HL-60/S4 (cell line): Measurements from ENCODE around the gene UCP3.
"Not testable (repeated sequence)": the region's sequence is repeated elsewhere in the genome, so short reads cannot be mapped to it uniquely, and the experiment has no call there.

Experiments used
- in situ Hi-C: fragments of 300-500 bp; cut with MboI; formaldehyde crosslinking; loops from 2 replicates; pipeline ENCODE4 v1.14.3; 2022; ENCODE audit warnings: low sequenced_read_pairs

The UCP3 gene

GRCh38 chr11:74000307-74001133 is 8.4 kb downstream of the UCP3 start:
- in situ Hi-C loops: no loop called here

- in situ Hi-C loops: no loop called here
These were observed 9.1 kb downstream of the UCP3 start for GRCh38 chr11:73999581-74000306.

- in situ Hi-C loops: no loop called here
These were observed 9.9 kb downstream of the UCP3 start for GRCh38 chr11:73998846-73999575.

- in situ Hi-C loops: no loop called here
These were observed 11.6 kb downstream of the UCP3 start for GRCh38 chr11:73997120-73997770.

- in situ Hi-C loops: no loop called here
These were observed 12.6 kb downstream of the UCP3 start for GRCh38 chr11:73996161-73996747.

- in situ Hi-C loops: no loop called here
These were observed 13.2 kb downstream of the UCP3 start for GRCh38 chr11:73995731-73996130.

- in situ Hi-C loops: no loop called here
These were observed 13.6 kb downstream of the UCP3 start for GRCh38 chr11:73995247-73995646.

GRCh38 chr11:73991471-73992006 is 17.3 kb downstream of the UCP3 start:
- in situ Hi-C loops: no loop called here

GRCh38 chr11:73990730-73991129 is 18.2 kb downstream of the UCP3 start:
- in situ Hi-C loops: no loop called here

- in situ Hi-C loops: no loop called here
These were observed 19.7 kb downstream of the UCP3 start for GRCh38 chr11:73989156-73989555.

- in situ Hi-C loops: no loop called here
These were observed 20.7 kb downstream of the UCP3 start for GRCh38 chr11:73988227-73988626.

GRCh38 chr11:73985661-73986060 is 23.2 kb downstream of the UCP3 start:
- in situ Hi-C loops: not testable (repeated sequence)

- in situ Hi-C loops: no loop called here
These were observed 24.9 kb downstream of the UCP3 start for GRCh38 chr11:73983741-73984538.

GRCh38 chr11:73982990-73983740 is 25.7 kb downstream of the UCP3 start:
- in situ Hi-C loops: no loop called here

- in situ Hi-C loops: no loop called here
These were observed 26.3 kb downstream of the UCP3 start, which contains the start of gene UCP2 for GRCh38 chr11:73982595-73982989. Gene UCP2, minus strand, starts transcription at chr11:73982843. Its CDS starts 4,465 bp downstream, at chr11:73978378.

GRCh38 chr11:73981051-73981805 is 27.7 kb downstream of the UCP3 start:
- in situ Hi-C loops: no loop called here

- in situ Hi-C loops: no loop called here
These were observed 28.6 kb downstream of the UCP3 start for GRCh38 chr11:73980001-73980961.
